C4-2B (cell line): ENCODE measurements around the gene KRTAP5-7.

Source experiments
- H3K27ac ChIP-seq: fragments of 450-650 bp; 2 replicates; pipeline ENCODE4 v1.5.1; 2017
- CTCF ChIP-seq: fragments of 450-650 bp; conservative IDR thresholded peaks from 2 replicates; pipeline ENCODE4 v1.5.1; 2017; ENCODE audit warnings: mild to moderate bottlenecking
- ZFX ChIP-seq: fragments of 450-650 bp; IDR thresholded peaks from 2 replicates; pipeline ENCODE4 v1.6.1; 2017

The KRTAP5-7 gene

DNA sequence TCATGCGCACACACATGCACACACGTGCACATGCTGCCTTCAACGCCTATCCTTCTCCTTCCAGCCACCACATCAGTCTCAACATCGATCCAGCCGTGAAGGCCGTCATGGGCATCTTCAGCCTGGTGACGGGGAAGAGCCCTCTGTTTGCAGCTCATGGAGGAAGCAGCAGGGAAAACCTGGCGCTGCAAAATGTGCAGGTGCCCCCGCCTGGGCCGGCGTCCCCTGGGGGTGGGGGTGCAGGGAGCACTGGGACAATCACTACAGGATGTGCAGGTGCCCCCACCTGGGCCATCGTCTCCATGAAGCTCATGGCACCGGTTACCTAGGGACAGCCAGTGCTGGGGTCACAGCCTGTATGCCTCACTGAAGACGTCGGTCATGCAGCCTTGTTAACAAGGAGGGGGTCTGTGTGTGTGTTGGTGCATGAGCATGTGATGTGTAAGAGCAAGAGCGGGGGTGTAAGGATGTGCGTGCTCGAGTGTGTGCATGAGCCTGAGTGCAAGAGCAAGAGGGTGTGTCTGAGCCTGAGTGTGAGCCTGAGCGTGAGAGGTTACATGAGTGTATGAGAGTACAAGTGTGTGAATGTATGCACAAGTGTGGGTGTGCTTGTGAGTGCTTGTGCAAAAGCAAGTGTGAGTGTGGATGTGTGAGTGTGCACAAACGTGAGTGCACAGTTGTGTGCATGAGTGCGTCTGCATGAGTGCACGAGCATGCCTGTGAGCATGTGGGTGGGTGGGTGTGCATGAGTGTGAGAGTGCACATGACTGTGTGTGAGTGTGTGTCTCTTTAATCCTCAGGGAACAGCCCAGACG, 42.6 kb upstream of the KRTAP5-7 start:
- TF ChIP-seq ZFX (no peak), CTCF (no peak)
- H3K27ac ChIP-seq, result no peak overlapping the region

DNA sequence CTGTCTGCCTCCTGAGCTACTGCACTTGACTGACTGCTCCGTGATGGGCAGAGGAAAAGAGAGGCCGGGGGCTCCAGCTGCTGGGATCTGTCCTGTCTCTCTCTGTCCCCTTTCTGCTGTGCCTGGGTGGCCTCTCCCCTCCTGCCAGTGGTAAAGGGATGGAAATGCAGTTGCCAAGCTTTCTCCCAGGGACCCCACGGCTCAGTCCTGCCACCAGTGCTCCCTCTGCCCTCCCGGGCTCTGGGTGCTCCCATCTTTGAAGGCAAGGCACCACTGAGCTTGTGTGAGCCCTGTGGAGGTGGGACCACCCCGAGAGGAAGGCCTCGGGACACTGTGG, 42.0 kb upstream of the KRTAP5-7 start:
- TF ChIP-seq CTCF, result no peak
- no peak for TF ChIP-seq ZFX
- H3K27ac ChIP-seq, result no peak overlapping the region

DNA sequence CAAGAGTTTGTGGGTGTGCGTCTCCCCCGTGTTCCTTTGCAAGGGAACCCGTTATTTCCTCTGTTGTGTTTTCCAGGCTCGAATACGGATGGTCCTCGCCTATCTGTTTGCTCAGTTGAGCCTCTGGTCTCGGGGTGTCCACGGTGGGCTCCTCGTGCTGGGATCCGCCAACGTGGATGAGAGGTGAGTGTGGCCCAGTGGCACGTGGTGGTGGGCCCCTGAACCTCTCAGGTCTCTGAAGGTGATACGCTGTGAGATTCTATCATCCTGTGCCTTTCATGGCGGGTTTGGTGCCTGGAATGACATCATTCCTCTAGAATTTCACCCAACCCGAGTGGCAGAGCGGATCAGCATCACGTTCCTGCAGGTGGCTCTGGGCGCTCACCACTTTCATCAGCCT, 41.6 kb upstream of the KRTAP5-7 start:
- H3K27ac ChIP-seq, result no peak overlapping the region
- TF ChIP-seq CTCF (no peak), ZFX (no peak)

DNA sequence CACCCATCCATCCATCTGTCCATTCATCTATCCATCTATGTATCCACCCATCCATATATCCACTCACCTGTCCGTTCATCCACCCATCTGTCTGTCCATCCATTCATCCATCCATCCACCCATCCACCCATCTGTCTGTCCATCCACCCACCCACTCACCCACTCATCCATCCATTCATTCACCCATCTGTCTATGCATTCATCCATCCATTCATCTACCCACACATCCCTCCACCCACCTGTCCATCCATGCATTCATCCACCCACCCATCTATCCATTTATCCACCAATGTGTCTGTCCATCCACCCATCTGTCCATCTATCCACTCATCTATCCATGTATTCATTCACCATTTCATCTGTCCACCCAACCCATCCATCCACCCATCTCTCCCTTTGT, 40.7 kb upstream of the KRTAP5-7 start:
- TF ChIP-seq ZFX, result no peak
- TF ChIP-seq CTCF, result no peak

GRCh38 chr11:71488681-71489270, 38.3 kb upstream of the KRTAP5-7 start:
- TF ChIP-seq CTCF, result no peak
- TF ChIP-seq ZFX, result no peak
- no peak overlapping the region for H3K27ac ChIP-seq

More for the DNA sequence above, 40.7 kb upstream of the KRTAP5-7 start:
- no peak overlapping the region for H3K27ac ChIP-seq

- no peak overlapping the region for H3K27ac ChIP-seq
- no peak for TF ChIP-seq CTCF
- TF ChIP-seq ZFX, result no peak
Measured at GRCh38 chr11:71489311-71490043, 37.6 kb upstream of the KRTAP5-7 start.

- no peak for TF ChIP-seq CTCF
- TF ChIP-seq ZFX, result no peak
- H3K27ac ChIP-seq, result no peak overlapping the region
Measured at GRCh38 chr11:71490044-71490730, 36.9 kb upstream of the KRTAP5-7 start.
